ENCODE measurements around the gene SYNCRIP.

DNA sequence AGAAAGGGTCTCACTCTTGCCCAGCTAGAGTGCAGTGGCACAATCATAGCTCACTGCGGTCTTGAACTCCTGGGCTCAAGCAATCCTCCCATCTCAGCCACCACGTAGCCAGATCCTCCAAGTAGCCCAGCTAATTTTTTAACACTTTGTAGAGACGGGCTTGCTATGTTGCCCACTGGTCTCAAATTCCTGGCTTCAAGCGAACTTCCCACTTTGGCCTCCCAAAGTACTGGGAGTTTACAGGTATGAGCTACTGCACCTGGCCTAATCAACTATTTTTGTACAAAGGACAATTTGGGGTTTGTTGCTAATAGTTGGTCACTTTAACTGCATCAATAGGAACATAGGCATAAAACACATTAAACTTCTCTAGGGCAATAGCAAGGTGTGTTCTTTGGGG, 29.9 kb upstream of the SYNCRIP start:
- TF ChIP-seq CTCF (IDR thresholded peaks at IDR 0.05; ENCODE audit: poor library complexity) (no peak), EZH2phosphoT487 (IDR thresholded peaks at IDR 0.05; ENCODE audit: low read depth, severe bottlenecking, unreplicated experiment) (no peak)
